Activated T-cell treated with anti-CD3 and anti-CD28 coated beads for 4 hours (primary cell): ENCODE results near the gene FSTL4.

ENCODE experiments used
- DNase-seq: peaks from one replicate; pipeline ENCODE4 v3.0.0-alpha.2; 2020

The FSTL4 gene

GRCh38 chr5:133360693-133361472, 251.5 kb downstream of the FSTL4 start:
- no peak for DNase-seq

DNA sequence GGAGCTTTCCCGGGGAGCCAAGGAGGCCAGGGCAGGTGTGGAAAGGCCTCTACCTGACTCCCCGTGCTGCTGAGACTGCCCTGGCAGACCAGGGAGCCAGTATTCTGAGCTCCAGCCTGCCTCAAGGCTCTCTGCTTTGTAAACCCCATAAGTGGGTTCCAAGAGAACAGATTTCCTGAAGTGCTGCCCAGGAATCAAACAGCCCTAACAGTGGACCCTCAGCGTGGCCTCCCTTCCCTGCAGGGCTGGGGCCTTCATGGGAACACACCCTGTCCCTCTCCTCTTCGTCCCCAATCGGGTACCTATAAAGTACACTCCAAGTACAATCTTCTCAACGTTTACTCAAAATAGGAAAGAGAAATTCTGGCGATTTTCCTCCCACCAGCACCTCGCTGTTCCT, 252.5 kb downstream of the FSTL4 start:
- no peak for DNase-seq

DNA sequence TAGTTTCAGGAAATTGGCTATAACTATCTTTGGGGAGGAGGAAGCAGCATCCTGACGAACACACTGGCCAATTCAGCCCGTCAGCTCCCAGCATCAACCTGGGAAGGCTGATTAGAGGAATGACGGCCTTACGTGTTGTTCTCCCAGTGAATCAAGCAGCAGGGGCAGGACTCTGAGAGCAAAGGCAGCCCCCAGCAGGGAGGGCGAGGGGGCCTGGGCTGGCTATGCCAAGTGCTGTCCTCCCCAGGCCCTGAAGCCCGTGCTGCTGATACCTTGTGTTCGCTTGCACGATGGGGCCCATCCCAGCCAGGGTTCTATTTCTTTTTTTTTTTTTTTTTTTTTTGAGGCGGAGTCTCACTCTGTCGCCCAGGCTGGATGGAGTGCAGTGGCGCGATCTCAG, 254.1 kb downstream of the FSTL4 start:
- DNase-seq: no peak

GRCh38 chr5:133357758-133358157, 254.6 kb downstream of the FSTL4 start:
- no peak for DNase-seq

GRCh38 chr5:133356984-133357421, 255.3 kb downstream of the FSTL4 start:
- no peak for DNase-seq

- DNase-seq: no peak
These were observed 255.9 kb downstream of the FSTL4 start for GRCh38 chr5:133356396-133356983.

DNA sequence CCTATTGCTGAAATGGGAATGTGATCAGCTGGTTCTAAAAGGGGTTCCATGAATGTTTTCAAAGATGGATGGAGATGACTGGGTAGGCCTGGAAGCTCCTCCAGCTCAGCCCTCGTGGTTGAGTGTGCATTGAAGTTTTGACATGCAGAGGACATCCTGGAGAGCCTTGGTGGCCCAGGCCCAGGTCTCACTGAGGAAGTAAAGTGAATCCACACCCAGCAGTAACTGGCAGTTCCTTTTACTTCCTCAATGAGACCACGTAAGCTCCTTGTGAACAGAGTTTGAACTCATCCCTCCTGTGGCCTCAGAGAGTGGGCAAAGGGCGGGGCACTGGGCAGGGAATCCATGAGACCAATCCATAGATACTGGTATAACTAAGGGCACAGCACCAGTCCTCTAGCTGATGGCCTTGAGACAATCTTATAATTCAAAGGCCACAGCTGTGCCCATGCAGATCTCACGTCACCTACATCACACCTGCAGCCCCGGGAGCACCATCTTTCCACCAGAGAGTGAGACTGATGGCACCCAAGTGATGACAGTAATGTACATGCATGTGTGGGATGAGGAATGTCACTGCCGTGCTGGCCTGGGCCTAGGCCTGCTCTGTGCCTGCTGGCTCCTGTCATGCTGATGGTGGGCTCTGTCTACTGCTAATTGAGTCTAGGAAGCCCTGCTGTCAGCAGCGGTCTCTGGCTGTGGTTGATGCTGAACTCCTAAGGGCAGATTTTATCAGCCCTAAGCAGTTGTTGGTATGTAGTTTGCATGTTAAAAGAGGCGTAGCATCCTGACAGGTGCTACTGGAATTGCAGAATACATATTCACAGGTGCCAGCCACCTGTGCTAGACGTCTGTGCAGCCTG, 257.8 kb downstream of the FSTL4 start:
- no peak for DNase-seq

GRCh38 chr5:133353741-133354140, 258.6 kb downstream of the FSTL4 start:
- no peak for DNase-seq

- no peak for DNase-seq
These were observed 263.9 kb downstream of the FSTL4 start for GRCh38 chr5:133348406-133348805.

DNA sequence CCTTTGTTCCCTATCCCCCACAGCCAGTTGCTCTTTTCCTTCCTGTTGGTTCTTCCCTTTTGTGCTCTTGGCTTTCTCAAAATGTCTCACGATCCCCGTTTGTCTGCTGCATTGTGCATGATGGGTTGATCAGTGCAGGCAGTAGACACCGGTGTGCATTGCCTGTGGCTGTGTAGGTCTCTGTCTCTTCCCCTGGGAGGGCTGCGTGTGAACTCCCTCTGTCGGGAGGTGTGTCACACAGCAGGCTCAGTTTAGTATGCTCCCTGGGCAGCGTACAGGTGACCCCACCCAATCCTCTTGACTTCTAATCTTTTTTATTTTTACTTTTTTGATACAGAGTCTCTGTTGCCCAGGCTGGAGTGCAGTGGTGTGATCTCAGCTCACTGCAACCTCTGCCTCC, 265.3 kb downstream of the FSTL4 start:
- DNase-seq: no peak

GRCh38 chr5:133344266-133344665, 268.1 kb downstream of the FSTL4 start:
- no peak for DNase-seq

DNA sequence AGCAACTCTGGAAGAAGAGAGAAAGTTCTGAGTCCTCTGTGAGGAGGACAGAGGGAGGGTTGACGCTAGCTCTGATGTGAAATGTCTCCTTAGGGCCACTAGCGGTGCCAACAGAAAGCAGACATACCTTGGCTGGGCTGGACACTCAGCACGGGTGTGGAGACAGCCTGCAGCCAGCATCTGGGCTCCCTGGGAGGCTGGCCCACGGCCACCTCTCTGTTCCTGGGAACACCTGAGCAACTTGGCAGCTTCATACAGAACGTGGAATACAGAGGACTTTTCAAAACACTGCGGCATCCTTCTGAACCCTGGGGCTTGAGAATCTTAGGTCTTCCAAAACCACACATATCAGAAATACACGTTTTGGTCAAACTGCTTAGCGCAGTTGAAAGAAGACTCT, 269.1 kb downstream of the FSTL4 start:
- no peak for DNase-seq

DNA sequence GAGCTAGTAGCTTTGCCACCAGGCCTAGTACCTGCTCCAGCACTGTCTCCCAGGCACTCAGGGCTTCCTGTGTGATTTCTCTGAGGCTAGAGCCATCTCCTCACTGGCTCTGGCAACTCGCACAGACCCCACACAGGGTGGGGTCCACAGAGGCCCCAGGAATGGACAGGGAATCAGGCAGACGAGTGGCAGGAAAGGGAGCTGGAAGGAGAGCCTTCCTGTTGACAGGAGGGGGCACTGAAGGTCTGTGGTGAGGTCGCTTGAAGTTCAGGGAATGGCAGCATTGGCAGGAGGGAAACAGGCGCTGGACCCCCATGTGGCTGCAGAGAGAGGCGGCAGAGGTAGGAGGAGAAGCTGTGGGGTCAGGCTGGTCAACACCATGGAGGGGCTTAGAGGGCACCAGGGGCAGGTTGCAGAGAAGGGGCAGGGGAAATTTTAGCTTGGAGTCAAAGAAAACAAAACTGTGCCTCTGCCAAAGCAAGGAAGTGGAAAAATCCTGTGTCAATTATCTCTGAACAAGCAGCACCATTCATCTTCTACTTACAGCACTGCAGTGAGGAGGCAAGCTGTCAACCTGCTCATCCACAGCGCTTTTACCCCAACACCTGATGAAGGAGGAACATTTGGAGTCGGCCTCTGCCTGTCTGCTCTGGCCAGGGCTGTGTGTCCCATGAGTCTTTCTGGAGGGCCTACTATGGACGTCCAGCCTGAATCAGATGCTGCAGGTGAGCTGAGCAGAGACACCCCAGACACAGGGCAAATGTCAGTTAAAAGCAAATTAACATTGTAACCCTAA, 270.2 kb downstream of the FSTL4 start:
- DNase-seq: no peak

DNA sequence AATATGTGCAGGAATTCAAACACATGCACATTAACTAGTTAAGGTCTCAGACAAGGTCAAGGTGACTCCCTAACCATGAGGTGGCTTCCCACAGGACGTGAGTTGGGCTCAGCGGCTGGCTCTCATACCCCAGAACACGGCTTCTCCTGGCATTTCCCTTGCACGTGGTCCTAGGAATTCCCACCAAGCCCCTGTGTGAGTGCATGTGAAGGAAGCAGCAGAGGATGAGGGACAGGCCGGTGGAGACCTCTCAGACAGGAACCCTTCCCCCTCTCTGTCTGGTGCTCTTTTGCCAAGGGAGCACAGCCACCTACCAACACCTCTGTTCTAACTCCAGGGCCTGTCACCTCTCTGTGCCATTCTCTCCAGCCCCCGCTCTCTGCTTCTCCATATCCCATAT, 271.0 kb downstream of the FSTL4 start:
- DNase-seq: no peak

GRCh38 chr5:133340822-133341221, 271.5 kb downstream of the FSTL4 start:
- no peak for DNase-seq

DNA sequence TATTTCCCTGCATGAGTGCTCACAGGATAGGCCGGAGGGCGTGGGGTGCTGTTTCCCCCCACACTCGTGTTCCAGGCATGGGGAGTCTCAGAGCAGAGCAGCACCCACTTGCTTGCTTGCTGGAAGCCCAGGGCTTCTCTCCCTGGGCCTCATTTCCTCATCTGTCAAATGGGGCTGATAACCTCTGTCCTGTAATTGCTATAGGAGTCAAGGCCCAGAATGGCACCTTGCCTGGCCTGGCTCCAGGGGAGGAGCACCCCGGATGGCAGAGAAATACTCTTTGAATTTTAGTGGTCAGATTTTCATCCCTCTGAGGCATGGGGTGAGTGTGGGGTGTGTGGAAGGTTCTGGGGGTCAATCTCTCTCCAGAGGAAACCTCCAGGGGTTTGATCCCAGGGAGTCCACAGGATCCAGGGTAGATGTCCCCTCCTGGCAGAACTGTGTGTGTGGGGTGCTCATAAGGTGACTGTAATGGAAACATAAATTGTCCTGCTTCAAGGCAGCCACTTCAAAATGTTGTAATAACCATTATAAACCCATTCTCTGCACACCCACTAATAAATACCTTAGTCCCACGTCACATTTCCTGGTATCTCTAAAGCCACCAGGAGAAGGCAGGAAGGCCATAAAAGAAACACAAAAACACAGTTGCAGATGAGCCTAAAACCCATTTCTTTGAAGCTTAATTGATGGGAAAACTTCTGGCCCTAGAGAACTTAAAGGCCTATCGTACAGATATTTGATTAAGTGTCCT, 272.2 kb downstream of the FSTL4 start:
- DNase-seq: no peak

GRCh38 chr5:133338504-133339355, 273.6 kb downstream of the FSTL4 start:
- DNase-seq: no peak

- DNase-seq: no peak
These were observed 274.4 kb downstream of the FSTL4 start for GRCh38 chr5:133337795-133338445.

DNA sequence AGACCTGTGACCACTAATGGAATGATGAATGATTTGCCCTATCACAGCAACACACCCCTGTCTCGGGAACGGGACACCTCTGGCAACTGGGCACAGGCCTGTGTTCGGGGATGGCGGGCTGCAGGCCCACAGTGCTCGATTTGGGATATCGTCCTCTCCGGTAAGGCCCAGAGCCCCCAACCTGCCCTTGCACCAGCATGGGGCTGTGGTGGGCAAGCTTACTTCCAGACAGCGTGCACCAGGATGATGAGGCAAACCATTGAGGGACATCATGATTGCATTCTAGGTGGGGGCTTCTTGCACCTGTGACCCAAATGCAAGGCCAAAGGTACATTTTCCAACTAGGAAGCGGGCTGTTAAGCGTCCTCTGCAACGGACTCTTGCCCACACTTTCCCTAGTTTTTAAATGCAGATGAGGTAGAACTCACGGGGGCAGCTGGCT, 275.4 kb downstream of the FSTL4 start:
- DNase-seq: no peak
